ENCODE results near the gene RAB39A.

Gene RAB39A

GRCh38 chr11:108007819-108008218, 79.6 kb downstream of the RAB39A start:
- no peaks in the 10 kb centered on the region for H3K9me3 ChIP-seq (ENCODE audit: low read length)
- no peak overlapping the region for H3K9ac ChIP-seq (ENCODE audit: low read length)
- no peaks in the 10 kb centered on the region for H3K36me3 ChIP-seq (ENCODE audit: insufficient read depth, low read length)
- H3K4me1 ChIP-seq (ENCODE audit: insufficient read depth, low read length) = peaks cover 29% of the 10 kb centered on the region
- H3K27ac ChIP-seq (ENCODE audit: low read depth, low read length) = no peak overlapping the region
- no peak overlapping the region for H3K4me3 ChIP-seq (ENCODE audit: low read depth in 1 of 2, low read length in 2 of 2)
- no peaks in the 10 kb centered on the region for H3K27me3 ChIP-seq (ENCODE audit: control insufficient read depth in 1 of 2, insufficient read depth in 2 of 2, low read length in 2 of 2)

- Histone ChIP-seq H3K27ac (ENCODE audit: low read depth, low read length) (peak within 1 kb of the TSS; percentile 92), H3K4me1 (ENCODE audit: insufficient read depth, low read length) (peaks cover 37% of the 10 kb centered on the region), H3K4me3 (ENCODE audit: low read depth in 1 of 2, low read length in 2 of 2) (peak within 1 kb of the TSS; percentile 82 to 95)
Measured at GRCh38 chr11:108008656-108009496, 80.6 kb downstream of the RAB39A start, which contains the start of gene CUL5. Gene CUL5 (plus strand): TSS chr11:108008898. CDS start chr11:108009349, 451 bp downstream.

GRCh38 chr11:108009497-108010370, 81.5 kb downstream of the RAB39A start:
- Histone ChIP-seq H3K4me1 (ENCODE audit: insufficient read depth, low read length) (peaks cover 37% of the 10 kb centered on the region), H3K36me3 (ENCODE audit: insufficient read depth, low read length) (no peaks in the 10 kb centered on the region), H3K9me3 (ENCODE audit: low read length) (no peaks in the 10 kb centered on the region), H3K9ac (ENCODE audit: low read length) (peak overlapping the region; percentile 97), H3K4me3 (ENCODE audit: low read depth in 1 of 2, low read length in 2 of 2) (peak overlapping the region; percentile 82 to 95), H3K27ac (ENCODE audit: low read depth, low read length) (peak overlapping the region; percentile 92), H3K27me3 (ENCODE audit: control insufficient read depth in 1 of 2, insufficient read depth in 2 of 2, low read length in 2 of 2) (no peaks in the 10 kb centered on the region)

More at GRCh38 chr11:108008656-108009496, 80.6 kb downstream of the RAB39A start, which contains the start of gene CUL5:
- no peaks in the 10 kb centered on the region for H3K27me3 ChIP-seq (ENCODE audit: control insufficient read depth in 1 of 2, insufficient read depth in 2 of 2, low read length in 2 of 2)
- H3K9ac ChIP-seq (ENCODE audit: low read length) = peak within 1 kb of the TSS; percentile 97
- H3K9me3 ChIP-seq (ENCODE audit: low read length) = no peaks in the 10 kb centered on the region
- H3K36me3 ChIP-seq (ENCODE audit: insufficient read depth, low read length) = no peaks in the 10 kb centered on the region

- Histone ChIP-seq H3K9me3 (ENCODE audit: low read length) (no peaks in the 10 kb centered on the region), H3K4me3 (ENCODE audit: low read depth in 1 of 2, low read length in 2 of 2) (no peak overlapping the region), H3K9ac (ENCODE audit: low read length) (no peak overlapping the region), H3K36me3 (ENCODE audit: insufficient read depth, low read length) (no peaks in the 10 kb centered on the region), H3K27me3 (ENCODE audit: control insufficient read depth in 1 of 2, insufficient read depth in 2 of 2, low read length in 2 of 2) (no peaks in the 10 kb centered on the region), H3K4me1 (ENCODE audit: insufficient read depth, low read length) (peaks cover 43% of the 10 kb centered on the region), H3K27ac (ENCODE audit: low read depth, low read length) (no peak overlapping the region)
Measured at GRCh38 chr11:108012139-108012725, 84.0 kb downstream of the RAB39A start.
